ENCODE results near the gene TNS3. TPM values are rescaled to one million over a fixed set of nuclear protein-coding genes. Genes with fewer than 3 reads are reported as not detected.

The TNS3 gene
- total RNA-seq, 1 experiment from 2014 or later = 9.5 TPM

DNA sequence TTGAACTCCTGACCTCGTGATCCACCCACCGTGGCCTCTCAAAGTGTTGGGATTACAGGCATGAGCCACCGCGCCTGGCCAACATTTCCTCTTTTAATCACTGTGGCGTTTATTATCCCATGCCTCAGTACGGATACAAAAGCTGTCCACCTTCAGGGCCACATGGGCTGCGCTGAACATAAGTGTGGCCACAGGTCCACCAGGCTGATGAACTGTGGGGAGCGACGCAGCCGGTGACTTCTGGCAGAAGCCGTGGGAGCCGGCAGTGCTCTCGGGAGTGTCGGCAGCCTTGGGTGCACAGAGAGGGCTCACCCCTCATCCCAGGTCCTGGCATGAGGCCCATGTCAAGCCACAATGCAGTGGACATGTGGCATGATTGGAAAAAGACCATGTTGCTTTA, 223.6 kb downstream of the TNS3 start:
- Histone ChIP-seq H3K9me3 (ENCODE audit: control insufficient read depth, low read depth, low read length) (no peaks in the 10 kb centered on the region), H4K91ac (ENCODE audit: insufficient read length, low read depth, low read length) (no peak overlapping the region), H2BK20ac (ENCODE audit: low read depth, low read length, poor library complexity, severe bottlenecking) (no peak overlapping the region), H4K5ac (ENCODE audit: insufficient read length, low read depth, low read length) (no peak overlapping the region), H2BK15ac (ENCODE audit: low read depth, low read length) (no peak overlapping the region), H3K27me3 (ENCODE audit: insufficient read depth, low read length) (no peaks in the 10 kb centered on the region), H3K23ac (ENCODE audit: insufficient read length, low read depth, low read length) (no peak overlapping the region), H3T11ph (ENCODE audit: low read length) (no peak overlapping the region), H3K14ac (ENCODE audit: insufficient read depth, low read length) (no peak overlapping the region), H2BK120ac (ENCODE audit: low read depth, low read length, poor library complexity, severe bottlenecking) (no peak overlapping the region), H3K79me2 (ENCODE audit: insufficient read depth, low read length) (no peaks in the 10 kb centered on the region), H3K79me1 (ENCODE audit: insufficient read depth, low read depth, low read length, poor library complexity, severe bottlenecking) (no peaks in the 10 kb centered on the region), H3K27ac (ENCODE audit: insufficient read length, low read depth, low read length) (no peak overlapping the region), H2BK5ac (ENCODE audit: insufficient read length, low read length) (no peak overlapping the region), H3K4me1 (ENCODE audit: insufficient read depth, low read length) (no peaks in the 10 kb centered on the region), H3K56ac (ENCODE audit: insufficient read length, low read depth, low read length) (no peak overlapping the region), H2AFZ (ENCODE audit: low read length) (no peak overlapping the region), H4K20me1 (ENCODE audit: control insufficient read depth, insufficient read depth, insufficient read length) (no peaks in the 10 kb centered on the region), H3K9ac (ENCODE audit: extremely low read depth, insufficient read length, low read length) (no peak overlapping the region), H3K18ac (ENCODE audit: insufficient read length, low read depth, low read length) (no peak overlapping the region), H2AK5ac (ENCODE audit: insufficient read length, low read length) (no peak overlapping the region), H2BK12ac (ENCODE audit: insufficient read length, low read depth, low read length) (no peak overlapping the region), H4K8ac (replicated peaks; ENCODE audit: insufficient read length, low read depth, low read length) (no peak overlapping the region), H3K23me2 (ENCODE audit: insufficient read length, low read depth, low read length, poor library complexity, severe bottlenecking) (no peaks in the 10 kb centered on the region), H3K4me2 (ENCODE audit: insufficient read depth, insufficient read length, low read length) (no peak overlapping the region), H3K4ac (ENCODE audit: low read depth, low read length) (no peak overlapping the region)
- H3K4me3 Mint-ChIP-seq = no peak overlapping the region
- no peaks in the 10 kb centered on the region for H3K27me3 Mint-ChIP-seq (ENCODE audit: low read depth)
- no peak for TF ChIP-seq CTCF (conservative IDR thresholded peaks at IDR 0.05)
- no peak for DNase-seq
- H3K36me3 Mint-ChIP-seq (ENCODE audit: insufficient read depth in 1 of 3, low read depth in 3 of 3) = no peaks in the 10 kb centered on the region; a peak in 2 of 7 replicates
- no peak overlapping the region for H3K27ac Mint-ChIP-seq
- no peaks in the 10 kb centered on the region for H3K9me3 Mint-ChIP-seq
- WGBS (ENCODE audit: extremely low coverage, insufficient read length, low lambda C conversion rate) = no CpG with 5 or more reads among the region's 14 CpGs
- H3K4me1 Mint-ChIP-seq = peaks cover 5 to 11% of the 10 kb centered on the region in 2 experiments
